Measurements from ENCODE around the gene MELTF. TPM values are rescaled to one million over a fixed set of nuclear protein-coding genes. Genes with fewer than 3 reads are reported as not detected.

The MELTF gene
- 41.9 to 66.3 TPM (median 54.5 TPM) in 5 replicates for total RNA-seq (2022; extraction: Qiagen RNA extraction; ENCODE audit: low read depth)

DNA sequence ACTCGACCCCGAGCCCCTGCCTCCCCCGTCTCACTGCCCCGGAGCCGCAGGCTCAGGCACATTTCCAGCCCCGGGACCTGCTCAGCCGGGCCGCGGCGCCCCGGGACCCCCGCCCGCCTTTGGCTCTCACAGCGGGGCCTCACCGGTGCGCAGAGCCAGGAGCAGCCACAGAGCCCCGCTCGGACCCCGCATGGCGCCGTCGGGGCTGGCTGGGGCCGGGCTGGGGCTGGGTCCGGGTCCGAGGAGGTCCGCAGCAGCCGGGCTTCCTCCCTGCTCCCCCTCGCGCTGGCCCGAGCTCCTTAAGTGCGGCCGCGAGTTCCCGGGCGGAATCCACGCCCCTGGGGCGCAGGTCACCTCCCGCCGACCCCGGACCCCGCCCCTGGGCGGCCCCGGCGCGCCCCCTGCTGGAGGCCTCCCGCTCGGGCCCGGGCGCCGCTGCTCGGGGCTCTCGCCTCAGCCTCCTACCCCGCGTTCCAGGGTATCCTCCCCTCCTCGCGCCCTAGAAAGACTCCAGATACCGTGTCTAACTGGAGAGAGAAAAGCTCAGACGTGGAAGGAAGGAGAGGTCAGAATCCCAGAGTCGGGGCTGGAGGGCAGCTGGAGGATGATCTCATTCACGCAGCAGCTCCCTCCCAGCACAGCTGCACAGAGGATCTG, at the start of gene MELTF:
Gene MELTF, minus strand, starts transcription at position 307 of the 657 bp plus-strand sequence. Its CDS starts 115 bp downstream, at position 192.

DNA sequence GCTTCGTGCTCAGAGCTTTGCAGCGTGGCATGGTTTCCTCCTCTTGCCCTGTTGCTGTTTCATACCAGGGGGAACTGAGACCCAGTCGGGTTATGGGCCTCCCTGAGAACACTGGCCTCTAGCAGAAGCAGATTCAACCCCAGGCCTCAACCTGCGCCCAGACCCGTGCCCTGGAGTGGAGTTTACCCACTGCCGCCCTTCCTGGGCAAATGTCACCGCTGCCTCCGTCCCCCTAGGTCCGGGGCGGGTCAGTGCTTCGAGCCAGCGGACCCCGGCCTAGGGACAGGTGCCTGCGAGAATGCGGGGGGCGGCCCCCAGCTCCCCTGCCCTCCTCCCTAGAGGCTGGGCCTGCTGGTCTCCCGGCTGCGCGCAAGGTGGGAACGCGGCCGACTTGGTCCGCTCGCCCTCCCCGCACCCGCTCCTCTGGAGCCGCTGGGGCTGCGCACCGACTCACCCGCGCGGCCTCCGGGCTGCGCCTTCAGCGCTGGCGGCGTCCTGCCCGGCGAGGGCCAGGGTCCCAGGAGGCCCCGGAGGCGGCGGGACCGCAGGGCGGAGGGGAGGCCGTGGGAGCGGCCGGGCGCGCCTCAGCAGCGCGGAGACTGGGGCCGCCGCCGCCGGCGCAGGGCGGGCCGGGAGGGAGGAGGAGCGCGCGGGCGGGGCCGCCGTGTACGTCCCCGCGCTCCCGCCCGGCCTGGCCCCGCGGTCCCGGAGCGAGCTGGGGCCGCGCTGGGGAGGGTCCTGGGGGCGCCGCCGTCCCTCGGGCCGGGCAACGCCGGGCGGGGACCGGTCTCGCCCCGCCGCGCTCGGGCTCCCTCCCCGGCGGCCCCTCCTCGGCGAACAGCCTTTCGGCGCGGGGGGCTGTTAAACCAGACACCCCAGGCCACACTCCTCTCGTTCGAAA, 61.1 kb downstream of the MELTF start, which contains the start of gene PIGZ:
Gene PIGZ, minus strand, starts transcription at position 601 of the 901 bp plus-strand sequence. CDS start 16,802 bp downstream, outside the sequence.

Other genes with a start within 250 kb of the MELTF start
- gene SENP5, start 161.9 kb downstream of the MELTF start, total RNA-seq (2022; extraction: Qiagen RNA extraction; ENCODE audit: low read depth) = 4.7 to 6.7 TPM (median 6.4 TPM) in 5 replicates
- 34.2 to 52.0 TPM (median 45.4 TPM) in 5 replicates for gene NCBP2, start 87.3 kb downstream of the MELTF start, total RNA-seq (2022; extraction: Qiagen RNA extraction; ENCODE audit: low read depth)
- gene PIGZ, start 61.0 kb downstream of the MELTF start, total RNA-seq (2022; extraction: Qiagen RNA extraction; ENCODE audit: low read depth) = 1.0 to 2.2 TPM (median 1.5 TPM) in 5 replicates

Measured in A549 treated with RU486 at 1 μM for 4 hours (cell line).